ENCODE data around the gene WDSUB1.

GRCh38 chr2:159256159-159256558 is 30.3 kb downstream of the WDSUB1 start:
- TF ChIP-seq POLR2AphosphoS5 (IDR thresholded peaks at IDR 0.05; ENCODE audit: low read depth, low read length) (no peak), PAX5 (IDR thresholded peaks at IDR 0.05; ENCODE audit: insufficient read depth, low read length, severe bottlenecking) (no peak), TAF1 (IDR thresholded peaks at IDR 0.05; ENCODE audit: low read depth, low read length) (no peak), POLR2A (IDR thresholded peaks at IDR 0.05; ENCODE audit: low read depth, low read length) (no peak)
